HUES6 (cell line): ENCODE measurements around the gene AP2A2.
A peak's percentile ranks its signal among the peaks of the same experiment; 100 is the strongest.

Experiments used
- H3K27ac ChIP-seq: 2 replicates; pipeline ENCODE4 v1.7.0; 2013; ENCODE audit warnings: low read depth, mild to moderate bottlenecking, low read length, inconsistent platforms
- H3K27me3 ChIP-seq: 2 replicates; pipeline ENCODE4 v1.6.1; 2013; ENCODE audit warnings: low read length; ENCODE audit not compliant: control insufficient read depth, insufficient read depth
- H3K36me3 ChIP-seq: 2 replicates; pipeline ENCODE4 v1.6.1; 2013; ENCODE audit warnings: low read length; ENCODE audit not compliant: control insufficient read depth, insufficient read depth
- H3K4me1 ChIP-seq: 2 replicates; pipeline ENCODE4 v1.6.1; 2013; ENCODE audit warnings: low read length; ENCODE audit not compliant: control insufficient read depth, insufficient read depth
- H3K4me3 ChIP-seq: 2 replicates; pipeline ENCODE4 v1.5.1; 2013; ENCODE audit warnings: low read depth, low read length
- H3K9ac ChIP-seq: one replicate; pipeline ENCODE4 v1.6.1; 2013; ENCODE audit warnings: mild to moderate bottlenecking, low read length
- H3K9me3 ChIP-seq: 2 replicates; pipeline ENCODE4 v1.6.1; 2013; ENCODE audit warnings: low read depth, low read length; ENCODE audit not compliant: control insufficient read depth, insufficient read depth

AP2A2 gene

GRCh38 chr11:1020211-1020905, 94.7 kb downstream of the AP2A2 start:
- Histone ChIP-seq H3K4me3 (no peak overlapping the region), H3K9me3 (peaks cover 17% of the 10 kb centered on the region), H3K27ac (no peak overlapping the region), H3K4me1 (no peaks in the 10 kb centered on the region), H3K36me3 (no peaks in the 10 kb centered on the region), H3K9ac (no peak overlapping the region), H3K27me3 (no peaks in the 10 kb centered on the region)

DNA sequence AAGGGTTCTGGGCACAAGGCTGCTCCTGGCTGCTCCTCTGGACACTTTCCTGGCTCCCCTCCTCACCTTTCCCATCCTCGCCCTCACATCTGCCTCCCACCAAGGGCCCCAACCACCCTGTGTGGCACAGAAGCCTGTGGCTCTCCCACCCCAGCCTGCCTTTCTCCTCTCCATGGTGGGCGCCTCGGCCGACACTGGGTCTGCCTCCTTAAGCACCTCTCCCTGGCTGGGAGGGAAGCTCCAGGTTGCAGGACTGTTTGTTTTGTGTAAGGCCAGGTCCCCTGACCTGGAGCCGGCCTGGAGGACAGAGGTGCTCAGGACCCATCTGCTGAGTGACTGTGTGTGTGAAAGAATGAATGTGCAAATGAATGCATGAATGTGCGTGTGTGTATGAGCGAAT, 96.7 kb downstream of the AP2A2 start:
- Histone ChIP-seq H3K4me1 (no peaks in the 10 kb centered on the region), H3K4me3 (no peak overlapping the region), H3K9me3 (peaks cover 6% of the 10 kb centered on the region; the same call in 1 of the 2 replicates), H3K36me3 (no peaks in the 10 kb centered on the region), H3K27ac (no peak overlapping the region), H3K9ac (no peak overlapping the region), H3K27me3 (no peaks in the 10 kb centered on the region)

- H3K27ac ChIP-seq, result no peak overlapping the region
- no peaks in the 10 kb centered on the region for H3K4me1 ChIP-seq
- no peak overlapping the region for H3K9ac ChIP-seq
- no peaks in the 10 kb centered on the region for H3K27me3 ChIP-seq
- H3K9me3 ChIP-seq, result no peaks in the 10 kb centered on the region
- H3K4me3 ChIP-seq, result no peak overlapping the region
- no peaks in the 10 kb centered on the region for H3K36me3 ChIP-seq
Observed at GRCh38 chr11:1022908-1023810, 97.5 kb downstream of the AP2A2 start.

- Histone ChIP-seq H3K27me3 (no peaks in the 10 kb centered on the region), H3K36me3 (no peaks in the 10 kb centered on the region), H3K9me3 (no peaks in the 10 kb centered on the region), H3K27ac (no peak overlapping the region), H3K4me3 (no peak overlapping the region), H3K9ac (no peak overlapping the region), H3K4me1 (no peaks in the 10 kb centered on the region)
Observed at GRCh38 chr11:1023811-1024596, 98.3 kb downstream of the AP2A2 start.

GRCh38 chr11:1024597-1025409, 99.1 kb downstream of the AP2A2 start:
- Histone ChIP-seq H3K4me1 (no peaks in the 10 kb centered on the region), H3K36me3 (no peaks in the 10 kb centered on the region), H3K27ac (no peak overlapping the region), H3K27me3 (no peaks in the 10 kb centered on the region), H3K4me3 (no peak overlapping the region), H3K9ac (no peak overlapping the region), H3K9me3 (no peaks in the 10 kb centered on the region)

GRCh38 chr11:1025410-1026162, 99.9 kb downstream of the AP2A2 start:
- no peak overlapping the region for H3K9ac ChIP-seq
- H3K36me3 ChIP-seq, result no peaks in the 10 kb centered on the region
- H3K27ac ChIP-seq, result no peak overlapping the region
- no peaks in the 10 kb centered on the region for H3K9me3 ChIP-seq
- no peak overlapping the region for H3K4me3 ChIP-seq
- no peaks in the 10 kb centered on the region for H3K4me1 ChIP-seq
- H3K27me3 ChIP-seq, result no peaks in the 10 kb centered on the region

DNA sequence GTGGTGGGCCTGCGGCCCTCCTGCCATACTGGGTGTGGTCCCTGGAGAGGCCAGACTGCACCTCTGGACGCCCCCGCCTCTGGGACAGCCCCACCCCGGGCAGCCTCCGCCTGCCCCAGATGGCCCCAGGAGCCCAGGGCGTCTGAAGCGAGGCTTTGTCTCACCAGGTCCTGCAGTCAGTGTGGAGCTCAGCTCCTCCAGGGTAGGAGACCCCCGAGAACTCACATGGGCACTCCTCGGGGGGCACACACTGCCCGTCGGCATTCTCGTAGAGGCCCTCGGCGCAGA, 100.4 kb downstream of the AP2A2 start:
- no peak overlapping the region for H3K9ac ChIP-seq
- no peaks in the 10 kb centered on the region for H3K36me3 ChIP-seq
- no peaks in the 10 kb centered on the region for H3K4me1 ChIP-seq
- H3K9me3 ChIP-seq, result no peaks in the 10 kb centered on the region
- no peak overlapping the region for H3K4me3 ChIP-seq
- no peaks in the 10 kb centered on the region for H3K27me3 ChIP-seq
- H3K27ac ChIP-seq, result 0 out of 2 replicates have a peak overlapping the region, but pooled peaks have one; percentile 24

GRCh38 chr11:1026641-1027482, 101.2 kb downstream of the AP2A2 start:
- no peaks in the 10 kb centered on the region for H3K27me3 ChIP-seq
- no peaks in the 10 kb centered on the region for H3K9me3 ChIP-seq
- H3K9ac ChIP-seq, result no peak overlapping the region
- no peaks in the 10 kb centered on the region for H3K36me3 ChIP-seq
- H3K4me3 ChIP-seq, result no peak overlapping the region
- no peaks in the 10 kb centered on the region for H3K4me1 ChIP-seq
- H3K27ac ChIP-seq, result 0 out of 2 replicates have a peak overlapping the region, but pooled peaks have one; percentile 24

GRCh38 chr11:1027483-1028290, 102.0 kb downstream of the AP2A2 start:
- Histone ChIP-seq H3K9me3 (no peaks in the 10 kb centered on the region), H3K27ac (peak overlapping the region; percentile 2; the same call in 1 of the 2 replicates), H3K27me3 (no peaks in the 10 kb centered on the region), H3K4me1 (no peaks in the 10 kb centered on the region), H3K4me3 (no peak overlapping the region), H3K36me3 (no peaks in the 10 kb centered on the region), H3K9ac (no peak overlapping the region)
